Liver (tissue), 3 donors: ENCODE data around the gene MYBPC3.

Source experiments
- CTCF ChIP-seq: fragments of 150-350 bp; IDR thresholded peaks from 2 replicates; pipeline ENCODE4 v1.5.1; 2017; ENCODE audit warnings: improper control_type of control experiment, low read depth, low read length; ENCODE audit not compliant: missing input control
- EGR1 ChIP-seq, 2 donors: IDR thresholded peaks; 2 replicates each; pipeline ENCODE4 v1.6.1; 2016 to 2018; ENCODE audit warnings: antibody characterized with exemption in 2 of 2, low read depth in 2 of 2
- HNF4A ChIP-seq, 2 donors: conservative IDR thresholded peaks; 2 replicates each; pipeline ENCODE4 v1.6.1; 2016; ENCODE audit warnings: antibody characterized with exemption in 2 of 2, mild to moderate bottlenecking in 2 of 2
- JUND ChIP-seq, 2 donors: IDR thresholded peaks; 2 replicates each; pipeline ENCODE4 v1.6.1; 2016; ENCODE audit warnings: antibody characterized with exemption in 2 of 2
- RAD21 ChIP-seq, 2 donors: IDR thresholded peaks; 2 replicates each; pipeline ENCODE4 v1.6.1; 2016; ENCODE audit warnings: antibody characterized with exemption in 2 of 2, mild to moderate bottlenecking in 2 of 2
- REST ChIP-seq: IDR thresholded peaks from 2 replicates; pipeline ENCODE4 v1.6.1; 2016; ENCODE audit warnings: antibody characterized with exemption, mild to moderate bottlenecking
- SP1 ChIP-seq: IDR thresholded peaks from 2 replicates; pipeline ENCODE4 v1.6.1; 2018; ENCODE audit warnings: antibody characterized with exemption, mild to moderate bottlenecking
- TF ChIP-seq, protein P1 (sequence below): IDR thresholded peaks from 2 replicates; pipeline ENCODE4 v1.6.1; 2016; ENCODE audit warnings: antibody characterized with exemption
- donor health status: healthy.
- donor health status: healthy.

DNA sequence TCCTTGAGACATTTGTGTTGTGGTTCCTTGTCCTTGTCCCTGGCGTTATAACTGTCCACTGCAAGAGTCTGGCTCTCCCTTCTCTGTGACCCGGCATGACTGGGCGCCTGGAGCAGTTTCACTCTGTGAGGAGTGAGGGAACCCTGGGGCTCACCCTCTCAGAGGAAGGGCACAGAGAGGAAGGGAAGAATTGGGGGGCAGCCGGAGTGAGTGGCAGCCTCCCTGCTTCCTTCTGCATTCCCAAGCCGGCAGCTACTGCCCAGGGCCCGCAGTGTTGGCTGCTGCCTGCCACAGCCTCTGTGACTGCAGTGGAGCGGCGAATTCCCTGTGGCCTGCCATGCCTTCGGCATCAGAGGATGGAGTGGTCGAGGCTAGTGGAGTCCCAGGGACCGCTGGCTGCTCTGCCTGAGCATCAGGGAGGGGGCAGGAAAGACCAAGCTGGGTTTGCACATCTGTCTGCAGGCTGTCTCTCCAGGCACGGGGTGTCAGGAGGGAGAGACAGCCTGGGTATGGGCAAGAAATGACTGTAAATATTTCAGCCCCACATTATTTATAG, 23.0 kb downstream of the MYBPC3 start:
- no peak for TF ChIP-seq CTCF
- TF ChIP-seq RAD21 (IDR thresholded peaks at IDR 0.05): no peak
- no peak for TF ChIP-seq EGR1 (IDR thresholded peaks at IDR 0.05; ENCODE audit: low read depth in 2 of 2)
- no peak for TF ChIP-seq REST
- no peak for TF ChIP-seq JUND (IDR thresholded peaks at IDR 0.05)
- TF ChIP-seq, protein P1, sequence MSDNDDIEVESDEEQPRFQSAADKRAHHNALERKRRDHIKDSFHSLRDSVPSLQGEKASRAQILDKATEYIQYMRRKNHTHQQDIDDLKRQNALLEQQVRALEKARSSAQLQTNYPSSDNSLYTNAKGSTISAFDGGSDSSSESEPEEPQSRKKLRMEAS: no peak
- no peak for TF ChIP-seq SP1
- TF ChIP-seq HNF4A (conservative IDR thresholded peaks at IDR 0.05): no peak
